OCI-M2 (cell line): ENCODE measurements around the gene RTN4R.
"Not testable (repeated sequence)": the region's sequence is repeated elsewhere in the genome, so short reads cannot be mapped to it uniquely, and the experiment has no call there.

Experiments used
- DNase-seq: peaks from one replicate; lab custom pipeline; 2025; ENCODE audit not compliant: unreplicated experiment; lab: John Stamatoyannopoulos, UW

Gene RTN4R

DNA sequence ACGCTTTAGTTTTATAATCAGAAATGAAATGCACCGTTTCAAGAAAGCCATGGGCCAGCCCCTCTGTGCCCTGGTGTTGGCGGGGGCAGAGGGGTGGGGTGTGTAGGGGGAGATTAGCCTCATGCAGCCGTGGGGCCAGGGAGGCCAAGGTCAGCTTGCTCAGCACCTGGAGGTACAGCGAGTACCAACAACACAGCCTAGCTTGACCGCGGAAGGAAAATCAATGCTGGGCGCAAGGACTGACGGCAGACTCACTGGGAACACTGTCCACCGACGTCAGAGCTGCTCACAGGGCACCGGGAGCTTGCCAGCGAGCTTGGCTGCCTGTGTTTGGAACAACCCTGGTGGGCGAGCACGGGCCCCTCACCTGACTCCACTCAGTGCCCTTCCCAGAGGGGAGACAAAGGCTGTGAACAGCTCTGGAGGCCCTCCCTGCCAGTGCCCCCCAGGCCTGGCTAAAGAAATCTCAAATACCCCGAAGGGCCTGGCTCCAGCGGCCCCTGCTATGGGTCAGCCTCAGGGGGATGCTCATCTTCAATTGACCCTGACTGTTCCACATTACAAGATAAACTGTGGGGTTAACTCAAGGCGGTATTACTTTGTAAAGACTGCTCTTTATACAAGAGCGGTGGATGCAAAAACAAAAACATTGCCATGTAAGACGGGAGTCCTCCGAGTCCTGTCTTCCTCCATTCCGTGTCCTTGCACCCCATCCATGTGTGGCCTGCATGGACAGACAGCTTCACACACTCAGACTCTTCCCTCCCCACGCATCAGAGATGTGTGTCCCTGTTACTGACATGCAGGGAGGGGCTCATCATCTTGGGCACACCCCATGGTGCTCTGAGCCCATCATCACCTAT is 21.3 kb upstream of the RTN4R start:
- DNase-seq: not testable (repeated sequence)

DNA sequence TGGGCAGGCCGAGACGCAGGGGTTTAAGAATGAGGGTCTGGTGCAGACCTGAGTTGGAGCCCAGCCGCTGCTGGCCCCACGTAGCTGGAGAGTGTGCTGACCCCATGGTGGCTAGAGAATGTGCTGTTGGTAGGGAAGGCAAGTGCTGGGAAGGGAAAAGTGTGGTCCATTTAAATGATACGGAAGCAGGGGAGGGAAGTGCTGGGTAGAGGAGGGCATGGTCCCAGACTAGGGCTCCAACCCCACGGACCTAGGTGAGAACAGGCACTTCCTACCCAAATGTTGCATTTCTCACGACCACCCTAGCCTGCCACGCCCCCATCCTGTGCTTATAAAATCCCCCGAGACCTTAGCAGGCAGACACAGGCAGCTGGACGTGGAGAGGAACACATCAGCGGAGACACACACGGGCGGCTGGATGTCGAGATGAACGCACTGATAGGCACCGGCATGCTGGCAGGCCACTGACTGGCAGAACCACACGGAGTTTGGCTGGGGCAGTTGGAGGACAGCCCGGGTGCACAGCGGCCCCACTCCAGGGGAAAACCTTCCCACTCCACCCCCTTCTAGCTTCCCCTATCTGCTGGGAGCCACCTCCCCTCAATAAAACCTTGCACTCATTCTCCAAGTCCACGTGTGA is 18.8 kb upstream of the RTN4R start:
- DNase-seq: not testable (repeated sequence)

DNA sequence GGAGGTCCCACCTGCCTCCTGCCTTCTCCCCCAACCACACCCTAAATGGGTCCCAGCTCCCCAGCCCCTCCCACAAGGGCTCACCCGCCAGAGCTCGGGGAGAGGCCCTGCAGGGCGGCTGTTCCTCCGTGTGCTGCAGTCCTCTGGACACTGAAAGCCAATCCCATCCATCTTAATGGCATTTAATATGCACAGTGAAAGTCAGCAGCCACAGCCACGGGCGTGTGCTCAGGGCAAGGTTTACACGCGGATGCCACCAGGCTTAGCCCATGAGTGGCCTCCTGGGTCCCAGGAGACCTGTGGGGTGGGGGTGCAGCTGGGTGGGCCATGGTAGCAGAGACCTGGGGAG is 18.2 kb upstream of the RTN4R start:
- DNase-seq: not testable (repeated sequence)

DNA sequence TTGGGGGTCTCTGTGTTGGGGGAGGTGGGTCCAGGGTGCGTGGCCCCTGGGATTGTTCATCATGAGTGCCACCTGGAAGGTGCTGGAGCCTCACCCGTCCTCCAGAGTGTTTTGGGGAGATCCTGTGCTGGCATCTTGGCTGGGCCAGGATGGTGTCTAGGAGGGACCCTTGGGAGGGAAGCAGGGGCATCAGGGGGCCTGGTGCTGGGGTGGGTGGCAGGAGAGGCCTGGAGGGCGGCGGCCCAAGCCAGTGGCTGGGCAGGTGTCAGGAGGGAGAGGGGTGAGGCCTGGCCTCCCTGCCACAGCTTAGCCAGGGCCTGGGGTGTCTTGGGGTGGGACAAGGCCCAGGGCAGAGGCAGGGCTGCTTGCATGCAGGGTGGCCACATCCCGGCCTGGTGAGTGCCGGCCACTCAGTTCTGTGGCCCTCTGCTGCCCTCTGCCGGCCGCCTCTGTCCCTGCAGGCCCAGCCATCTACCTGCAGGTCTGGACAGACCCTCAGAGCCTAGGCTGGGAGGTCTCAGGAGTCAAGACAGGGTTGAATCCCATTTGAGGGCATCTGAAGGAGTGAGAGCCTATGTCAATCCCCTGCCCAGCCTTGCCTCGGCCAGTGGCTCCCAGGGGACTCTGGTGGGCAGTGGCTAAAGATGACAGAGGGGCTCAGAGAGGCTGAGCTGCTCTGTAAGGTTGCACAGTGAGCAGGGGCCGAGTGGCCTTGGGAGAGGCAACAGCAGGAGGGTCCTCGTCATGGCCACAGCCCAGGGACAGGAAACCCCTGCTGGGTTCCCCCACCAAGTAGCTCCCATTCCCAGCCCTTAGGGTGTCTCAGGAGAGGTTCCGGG is 17.6 kb upstream of the RTN4R start:
- DNase-seq: not testable (repeated sequence)

DNA sequence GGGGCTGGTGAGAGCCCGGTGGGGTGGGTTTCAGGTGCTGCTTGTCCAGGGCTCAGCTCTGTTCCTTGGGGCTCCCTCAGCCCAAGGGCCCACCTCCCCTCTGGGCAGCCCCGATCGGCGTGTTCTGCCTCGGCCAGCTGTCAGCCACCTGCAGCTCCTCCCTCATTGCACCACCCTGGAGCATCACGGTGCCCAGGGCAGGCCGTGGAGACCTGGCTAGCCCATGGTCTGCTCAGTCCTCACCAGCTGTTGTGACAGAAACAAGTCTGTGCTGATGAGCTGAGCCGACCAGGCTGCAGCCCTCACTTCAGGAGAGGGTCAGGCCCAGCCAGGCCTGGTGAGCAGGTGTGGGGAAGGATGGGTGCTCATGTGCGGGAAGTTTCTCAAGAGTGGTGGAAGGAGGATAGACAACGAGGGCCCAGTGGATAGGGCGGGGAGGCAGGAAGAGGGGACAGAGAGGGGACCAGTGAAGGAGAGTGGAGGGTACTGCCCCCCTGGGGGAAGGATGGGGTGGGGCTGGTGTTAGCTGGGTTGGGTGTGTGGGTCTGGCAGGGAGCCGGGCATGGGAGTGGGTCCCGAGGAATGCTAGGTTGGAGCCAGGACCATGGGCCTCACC is 16.5 kb upstream of the RTN4R start:
- no peak for DNase-seq

DNA sequence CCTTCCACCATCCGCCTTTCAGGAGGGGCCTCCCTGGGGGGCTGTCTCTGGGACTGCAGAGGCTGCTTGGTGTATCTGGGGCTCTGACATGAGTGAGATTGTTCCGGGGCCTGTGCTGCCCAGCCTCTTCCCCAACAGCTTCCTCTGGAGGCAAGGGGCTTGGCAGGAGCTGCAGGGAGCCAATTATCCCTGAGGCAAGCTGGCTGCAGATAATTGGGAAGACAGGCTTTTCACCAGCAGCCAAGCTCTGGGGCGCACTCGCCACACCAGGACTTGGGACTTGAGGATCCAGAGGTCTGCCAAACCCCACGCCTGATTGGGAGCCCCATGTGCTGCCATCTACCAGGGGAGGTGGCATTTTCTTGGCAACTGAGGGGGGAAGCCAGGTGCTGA is 15.6 kb upstream of the RTN4R start:
- DNase-seq: no peak

DNA sequence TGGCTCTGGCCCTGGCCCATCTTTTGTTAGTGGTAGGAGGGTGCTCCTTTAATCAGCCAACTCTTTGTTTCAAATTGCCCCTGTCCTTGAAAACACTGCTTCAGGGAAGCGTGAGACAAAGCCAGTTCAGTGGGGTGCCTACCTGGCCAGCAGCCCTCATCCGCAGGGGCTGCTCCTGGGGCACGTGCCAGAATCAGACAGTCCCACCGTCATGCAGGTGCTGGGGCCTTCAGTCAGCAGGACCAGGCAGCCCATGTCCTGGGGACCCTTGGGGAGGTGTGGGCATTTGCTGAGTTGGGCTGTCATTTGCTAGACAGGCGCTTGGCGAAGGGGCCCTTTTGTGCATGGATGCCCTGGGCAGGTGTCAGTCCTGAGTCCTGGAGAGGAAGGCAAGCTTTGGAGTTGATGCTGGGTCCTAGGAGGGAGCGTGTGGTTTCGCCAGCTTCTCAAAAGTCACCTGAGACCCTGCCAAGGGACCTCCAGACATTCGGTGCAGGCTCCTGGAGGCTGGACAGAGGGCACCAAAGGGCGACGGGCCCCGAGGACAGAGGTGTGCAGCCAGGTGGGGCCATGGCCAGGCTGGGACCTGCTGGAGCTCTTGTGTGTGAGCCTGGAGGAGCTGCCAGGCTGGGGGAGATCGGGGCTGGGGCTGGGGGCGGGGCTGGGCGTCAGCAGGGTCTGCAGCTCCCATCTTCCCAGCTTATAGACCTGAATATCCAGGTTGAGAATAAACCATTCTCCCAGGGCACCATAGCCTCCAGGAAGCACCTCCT is 15.0 kb upstream of the RTN4R start:
- no peak for DNase-seq

DNA sequence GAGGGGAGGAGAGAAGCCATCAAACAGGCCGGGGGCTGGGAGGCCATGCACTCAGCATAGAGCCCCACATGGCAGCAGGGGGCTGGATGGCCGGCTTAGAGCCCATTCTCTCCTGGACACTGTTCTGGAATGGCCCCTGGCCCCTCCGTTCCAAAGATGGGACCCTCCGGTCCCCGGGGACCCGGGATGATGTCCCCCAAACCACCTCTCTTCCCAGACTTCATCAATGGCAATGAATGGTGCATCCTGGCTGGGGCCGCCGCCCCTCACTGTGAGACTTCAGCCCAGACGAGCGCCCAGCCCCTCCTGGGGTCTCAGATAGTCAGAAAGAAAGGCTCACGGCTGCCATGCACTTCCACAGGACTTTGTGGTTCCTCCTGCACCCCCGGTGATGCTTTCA is 13.8 kb upstream of the RTN4R start:
- DNase-seq: no peak

DNA sequence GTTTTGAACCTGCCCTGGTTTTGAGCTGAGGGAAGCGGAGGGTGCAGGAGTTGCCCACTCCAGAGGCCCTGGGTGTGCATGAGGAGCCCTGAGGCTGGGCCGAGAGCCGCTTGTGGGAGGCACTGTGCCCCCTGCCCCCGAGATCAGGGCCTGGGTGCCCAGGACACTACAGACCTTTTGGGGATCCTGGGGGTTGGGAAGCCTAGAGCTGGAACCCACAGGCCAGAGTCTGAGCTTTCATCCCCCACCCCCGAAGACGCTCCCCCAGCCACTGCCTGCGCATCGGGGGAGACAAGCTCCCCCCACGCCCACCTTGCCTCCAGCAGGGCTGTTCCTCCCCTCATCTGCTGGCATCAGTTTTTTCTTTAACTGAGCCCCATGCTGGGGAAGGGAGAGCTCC is 13.4 kb upstream of the RTN4R start:
- DNase-seq: not testable (repeated sequence)

DNA sequence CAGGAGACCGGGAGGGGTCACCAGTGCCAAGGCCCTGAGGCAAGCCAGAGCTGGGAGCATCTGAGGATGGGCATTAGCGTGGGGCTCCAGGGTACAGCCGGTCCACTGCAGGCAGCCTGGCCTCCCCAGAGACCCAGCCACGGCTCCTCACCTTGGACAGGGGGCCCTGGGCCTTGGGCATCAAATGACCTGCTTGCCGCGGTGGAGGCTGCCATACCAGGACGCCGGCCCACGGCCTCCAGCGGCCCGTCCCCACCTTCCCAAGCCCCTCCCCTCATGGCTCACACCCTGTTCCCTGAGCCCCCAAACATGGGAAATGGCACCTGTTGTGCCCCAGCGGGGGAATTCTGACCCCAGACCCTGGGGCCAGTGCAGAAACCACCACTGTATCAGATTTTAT is 12.7 kb upstream of the RTN4R start:
- no peak for DNase-seq

DNA sequence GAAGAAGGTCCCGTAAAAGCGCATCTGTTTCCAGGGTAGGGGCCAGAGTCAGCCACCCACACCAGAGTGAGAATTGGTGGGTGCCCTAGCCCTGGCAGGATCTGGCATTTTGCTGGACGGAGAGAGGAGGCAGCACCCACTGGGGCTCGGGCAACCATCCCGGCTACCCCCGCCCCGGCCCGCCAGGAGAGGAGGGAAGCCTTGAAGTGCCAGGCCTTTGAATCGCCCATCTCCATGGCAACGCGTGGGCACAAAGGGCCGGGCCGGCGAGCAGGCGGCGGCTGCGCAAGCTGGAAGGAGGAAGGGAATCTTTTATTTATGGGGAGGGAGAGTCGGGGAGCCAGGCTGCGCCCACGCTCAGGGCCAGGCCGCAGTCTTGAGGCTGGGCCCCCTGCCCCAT is 12.0 kb upstream of the RTN4R start:
- not testable (repeated sequence) for DNase-seq

DNA sequence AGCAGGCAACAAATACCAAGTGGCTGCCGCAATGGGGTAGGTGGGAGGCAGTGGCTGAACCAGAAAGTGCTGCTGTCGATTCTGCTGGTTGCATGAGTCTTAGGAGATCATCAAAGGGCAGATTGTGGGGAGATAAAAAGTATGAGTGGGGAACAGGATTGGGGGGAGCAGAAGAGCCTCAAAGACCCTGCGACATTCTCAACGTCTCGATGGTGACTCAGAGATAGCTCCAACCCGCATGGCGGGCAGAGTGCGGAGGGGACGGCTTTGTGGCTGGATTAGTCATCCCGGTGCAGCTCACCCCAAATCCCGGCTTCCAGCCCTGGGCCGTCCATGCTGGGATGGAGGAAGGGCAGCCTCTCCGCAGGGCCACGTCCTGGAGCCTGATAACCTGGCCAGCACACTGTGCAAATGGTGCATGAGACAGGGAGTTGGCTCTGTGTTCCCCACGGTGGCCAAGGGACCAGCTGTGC is 11.6 kb upstream of the RTN4R start:
- DNase-seq: no peak

DNA sequence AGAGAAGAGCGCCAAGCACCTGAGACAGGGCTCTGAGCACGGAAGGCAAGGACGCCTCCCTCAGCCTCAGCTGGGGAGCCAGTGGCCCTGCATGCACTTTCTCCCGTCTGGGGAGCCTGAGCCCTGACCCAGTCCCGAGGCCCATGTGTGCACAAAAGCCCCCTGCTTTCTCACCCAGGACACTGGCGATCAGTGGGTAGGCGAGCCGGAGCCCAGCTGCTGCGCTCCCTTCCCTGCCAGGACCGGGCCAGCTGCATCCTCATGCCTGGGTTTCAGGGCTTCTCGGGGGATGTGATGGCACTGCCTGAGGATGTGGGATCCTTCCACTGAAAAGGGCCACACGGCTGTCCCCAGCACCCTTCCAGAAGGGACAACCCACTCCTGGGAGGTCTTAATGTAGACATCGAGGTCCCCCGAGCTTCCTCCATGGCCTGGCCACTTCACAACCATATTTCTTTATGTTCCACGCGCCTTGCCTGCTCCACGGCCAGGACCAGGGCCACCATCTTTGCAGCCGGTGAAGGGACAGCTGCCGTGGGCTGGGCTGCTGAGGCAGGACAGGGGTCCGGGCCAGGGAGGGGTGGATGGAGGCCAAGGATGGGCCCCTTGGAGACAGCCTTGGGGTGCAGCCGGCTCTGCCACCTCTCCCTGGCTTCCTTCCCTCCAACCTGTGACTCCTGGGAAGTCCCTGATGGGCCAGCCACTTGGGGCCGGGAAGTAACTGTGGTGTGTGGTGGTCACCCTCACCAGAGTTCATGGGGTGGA is 10.8 kb upstream of the RTN4R start:
- not testable (repeated sequence) for DNase-seq

DNA sequence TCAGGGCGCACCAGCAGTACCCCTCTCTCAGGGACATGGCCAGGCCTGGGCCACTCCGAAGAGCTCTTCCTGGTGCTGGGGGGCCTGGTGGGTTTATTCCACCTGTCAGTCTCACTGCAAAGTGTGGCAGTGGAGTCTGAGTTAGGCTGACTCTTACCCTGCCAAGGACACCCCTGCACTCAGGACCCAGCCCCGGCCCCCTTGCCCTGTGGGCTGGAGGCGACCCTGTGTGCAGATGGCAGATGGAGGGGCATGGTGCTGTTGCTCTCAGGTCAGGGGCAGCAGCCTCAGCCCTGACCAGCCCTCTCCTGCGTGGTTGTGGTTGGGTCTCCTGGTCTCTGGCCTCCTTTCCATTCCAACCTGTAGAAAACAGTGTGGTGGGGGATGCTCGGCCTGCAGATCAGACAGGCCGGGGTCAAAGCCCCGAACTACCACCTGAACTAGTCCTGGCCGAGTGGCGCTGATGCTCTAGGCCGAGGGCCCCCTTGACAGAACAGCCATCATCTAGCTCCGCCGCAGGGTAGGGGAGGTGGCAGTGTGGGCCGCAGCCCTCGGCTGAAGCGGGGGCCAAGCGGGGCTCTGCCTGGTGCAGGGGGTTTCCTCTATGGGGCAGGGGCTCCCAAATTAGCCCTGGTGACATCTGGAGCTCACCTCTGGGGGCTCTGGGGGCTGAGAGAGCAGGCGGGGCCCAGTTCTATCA is 10.0 kb upstream of the RTN4R start:
- not testable (repeated sequence) for DNase-seq

DNA sequence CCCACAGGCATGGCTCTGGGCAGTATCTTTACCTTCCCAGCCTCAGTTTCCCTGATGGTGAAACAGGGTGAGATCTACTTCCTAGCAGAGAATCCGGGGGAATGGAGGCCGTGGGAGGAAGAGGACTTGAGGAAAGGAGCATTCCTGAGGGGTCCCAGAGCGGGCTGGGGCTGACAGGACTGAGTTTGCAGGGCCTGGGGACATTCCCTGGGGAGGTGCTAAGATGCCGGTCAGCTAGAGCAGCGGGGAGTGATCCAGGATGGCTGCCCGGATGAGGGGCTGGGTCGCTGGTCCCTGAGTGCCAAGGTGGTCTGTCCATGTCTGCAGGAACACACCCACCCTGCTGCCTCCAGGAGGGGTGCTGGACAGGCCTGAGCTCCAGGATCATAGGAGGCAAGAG is 8.3 kb upstream of the RTN4R start:
- no peak for DNase-seq

DNA sequence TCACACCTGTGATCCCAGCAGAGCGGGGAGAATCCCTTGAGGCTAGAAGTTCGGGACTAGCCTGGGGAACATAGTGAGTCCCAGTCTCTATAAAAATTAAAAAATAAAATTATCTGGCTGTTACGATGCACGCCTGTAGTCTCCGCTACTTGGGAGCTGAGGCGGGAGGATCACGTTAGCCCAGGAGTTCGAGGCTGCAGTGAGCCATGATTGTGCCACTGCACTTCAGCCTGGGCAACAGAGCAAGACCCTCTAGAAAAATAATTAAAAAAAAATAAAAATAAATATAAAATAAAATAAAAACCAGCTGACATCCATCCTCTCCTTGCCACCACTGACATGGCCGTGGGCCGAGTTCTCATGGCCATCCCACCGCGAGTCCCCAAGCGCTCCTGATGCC is 7.7 kb upstream of the RTN4R start:
- DNase-seq: no peak

DNA sequence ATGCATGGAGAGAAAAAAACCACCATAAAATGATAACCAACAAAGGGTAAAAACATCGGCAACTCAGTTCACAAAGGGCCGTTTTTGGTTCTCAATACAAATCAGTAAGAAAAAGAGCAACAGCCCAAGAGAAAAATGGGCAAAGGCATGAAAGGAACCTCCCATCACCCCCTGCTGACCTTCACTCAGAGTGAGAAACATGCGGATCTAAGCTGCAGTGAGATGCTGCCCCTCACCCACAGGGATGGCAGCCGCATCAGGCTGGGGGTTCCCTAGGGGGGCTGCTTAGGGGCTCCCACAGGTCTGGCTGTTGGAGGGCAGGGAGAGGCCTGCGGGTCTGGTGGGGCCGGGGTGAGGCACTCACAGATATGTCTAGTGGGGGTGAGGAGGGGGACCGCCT is 7.2 kb upstream of the RTN4R start:
- DNase-seq: not testable (repeated sequence)

DNA sequence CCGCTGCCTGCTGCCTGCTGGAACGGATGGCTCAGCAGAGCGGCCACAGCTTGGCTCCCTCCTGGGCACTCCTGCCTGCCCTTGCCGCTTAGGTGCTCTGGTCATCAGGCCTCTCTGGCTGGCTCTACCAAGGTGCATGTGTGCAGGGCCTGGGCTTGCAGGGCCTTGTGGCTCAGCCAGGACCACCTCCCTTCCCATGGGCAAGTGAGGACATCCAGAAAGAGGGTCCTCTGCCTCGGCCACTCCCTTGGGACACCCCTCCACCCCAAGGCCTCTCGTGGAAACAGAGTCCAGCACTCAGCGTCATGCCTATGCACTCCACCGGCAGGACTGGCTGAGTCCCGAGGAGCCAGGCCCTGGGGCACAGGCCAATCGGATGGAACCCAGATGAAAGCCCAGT is 6.3 kb upstream of the RTN4R start:
- DNase-seq: not testable (repeated sequence)

DNA sequence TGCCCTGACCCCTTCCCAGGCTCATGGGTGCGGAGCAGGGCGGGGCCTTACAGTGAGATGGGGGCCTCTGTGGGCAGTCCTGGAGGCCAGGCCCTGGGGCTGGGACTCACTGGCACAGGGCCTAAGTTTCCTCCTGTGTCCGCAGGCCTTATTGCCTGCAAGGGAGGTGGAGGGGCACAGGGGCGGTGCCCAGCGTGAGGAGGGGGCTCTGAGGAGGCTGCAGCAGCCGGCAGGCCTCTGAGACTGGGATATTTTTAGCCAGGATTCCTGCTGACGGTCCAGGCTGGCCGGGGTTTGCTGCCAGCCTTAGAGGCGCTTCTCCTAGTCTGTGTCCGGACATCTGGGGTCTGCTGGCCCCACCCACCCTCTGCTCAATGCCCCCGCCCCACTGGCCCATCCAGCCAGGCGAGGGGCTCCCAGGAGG is 5.7 kb upstream of the RTN4R start:
- DNase-seq: no peak
